ENCODE results near the gene CCR3.

The CCR3 gene

GRCh38 chr3:46272028-46272451 lies 29.8 kb downstream of the CCR3 start:
- DNase-seq (ENCODE audit: low read depth), result no peak

GRCh38 chr3:46276497-46277099 lies 34.3 kb downstream of the CCR3 start:
- DNase-seq (ENCODE audit: low read depth), result peak; percentile 5

- no peak for DNase-seq (ENCODE audit: low read depth)
These were observed 35.2 kb downstream of the CCR3 start for GRCh38 chr3:46277476-46277875.

GRCh38 chr3:46278816-46279672 lies 36.8 kb downstream of the CCR3 start:
- no peak for DNase-seq (ENCODE audit: low read depth)

- peak; percentile 77 for DNase-seq (ENCODE audit: low read depth)
These were observed 38.0 kb downstream of the CCR3 start for GRCh38 chr3:46280105-46280797.

GRCh38 chr3:46281551-46281950 lies 39.3 kb downstream of the CCR3 start:
- no peak for DNase-seq (ENCODE audit: low read depth)

GRCh38 chr3:46282041-46282440 lies 39.8 kb downstream of the CCR3 start:
- DNase-seq (ENCODE audit: low read depth), result no peak

GRCh38 chr3:46282696-46283095 lies 40.4 kb downstream of the CCR3 start:
- DNase-seq (ENCODE audit: low read depth), result no peak

- DNase-seq (ENCODE audit: low read depth), result no peak
These were observed 41.7 kb downstream of the CCR3 start for GRCh38 chr3:46283881-46284450.

- no peak for DNase-seq (ENCODE audit: low read depth)
These were observed 42.9 kb downstream of the CCR3 start for GRCh38 chr3:46284981-46285683.

- no peak for DNase-seq (ENCODE audit: low read depth)
These were observed 43.8 kb downstream of the CCR3 start for GRCh38 chr3:46285931-46286619.

GRCh38 chr3:46286947-46287565 lies 44.8 kb downstream of the CCR3 start:
- DNase-seq (ENCODE audit: low read depth), result no peak

- DNase-seq (ENCODE audit: low read depth), result no peak
These were observed 47.3 kb downstream of the CCR3 start for GRCh38 chr3:46289551-46289950.

GRCh38 chr3:46289966-46290365 lies 47.7 kb downstream of the CCR3 start:
- DNase-seq (ENCODE audit: low read depth), result no peak

- no peak for DNase-seq (ENCODE audit: low read depth)
These were observed 48.8 kb downstream of the CCR3 start for GRCh38 chr3:46291046-46291445.

- DNase-seq (ENCODE audit: low read depth), result no peak
These were observed 50.9 kb downstream of the CCR3 start for GRCh38 chr3:46293035-46293724.

GRCh38 chr3:46293991-46294833 lies 52.0 kb downstream of the CCR3 start:
- no peak for DNase-seq (ENCODE audit: low read depth)

GRCh38 chr3:46296826-46297225 lies 54.6 kb downstream of the CCR3 start:
- no peak for DNase-seq (ENCODE audit: low read depth)

GRCh38 chr3:46297658-46298423 lies 55.6 kb downstream of the CCR3 start:
- DNase-seq (ENCODE audit: low read depth), result no peak
